Measurements from ENCODE around the gene PEX1.
"Not testable (repeated sequence)": the region's sequence is repeated elsewhere in the genome, so short reads cannot be mapped to it uniquely, and the experiment has no call there.

PEX1 gene

GRCh38 chr7:92528188-92528957 lies at the start of gene PEX1, which contains the start of gene RBM48:
TSS of gene PEX1 (minus strand) at chr7:92528520. CDS start at chr7:92528435, 85 bp downstream.
TSS of gene RBM48 (plus strand) at chr7:92528795. CDS start at chr7:92528814, 19 bp downstream.
- Histone ChIP-seq H3K9me3 (no peaks in the 10 kb centered on the region), H3K4me3 (peak within 1 kb of the TSS; percentile 68), H3K27me3 (ENCODE audit: low read depth) (no peaks in the 10 kb centered on the region), H3K4me1 (peaks cover 16% of the 10 kb centered on the region), H3K36me3 (replicated peaks) (peaks cover 24% of the 10 kb centered on the region)
- in situ Hi-C loops (cut with MboI; ENCODE audit: low sequenced_read_pairs): no loop called here
- DNase-seq (ENCODE audit: low spot score in 2 of 2): peak; percentile 96 to 98

DNA sequence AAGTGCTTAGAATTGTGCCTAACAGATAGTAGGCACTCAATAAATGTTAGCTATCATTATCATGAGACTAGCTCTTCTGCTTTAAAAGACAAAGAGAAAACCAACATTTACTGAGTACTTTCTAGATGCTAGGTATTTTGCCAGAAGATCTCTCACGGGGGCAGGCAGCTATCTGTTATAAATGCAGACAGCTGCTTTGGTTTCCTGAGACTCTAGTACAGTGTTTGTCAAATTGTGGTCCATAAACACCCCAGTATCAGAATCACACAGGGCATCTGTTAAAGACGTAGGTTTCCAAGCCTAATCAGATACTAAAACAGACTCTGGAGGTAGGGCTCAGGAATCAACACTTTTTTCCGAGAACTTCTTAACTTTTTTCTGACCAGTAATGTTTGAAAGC lies 48.0 kb upstream of the PEX1 start:
- in situ Hi-C loops (cut with MboI; ENCODE audit: low sequenced_read_pairs): no loop called here
- peaks cover 61% of the 10 kb centered on the region for H3K36me3 ChIP-seq (replicated peaks)
- DNase-seq (ENCODE audit: low spot score in 2 of 2): no peak

DNA sequence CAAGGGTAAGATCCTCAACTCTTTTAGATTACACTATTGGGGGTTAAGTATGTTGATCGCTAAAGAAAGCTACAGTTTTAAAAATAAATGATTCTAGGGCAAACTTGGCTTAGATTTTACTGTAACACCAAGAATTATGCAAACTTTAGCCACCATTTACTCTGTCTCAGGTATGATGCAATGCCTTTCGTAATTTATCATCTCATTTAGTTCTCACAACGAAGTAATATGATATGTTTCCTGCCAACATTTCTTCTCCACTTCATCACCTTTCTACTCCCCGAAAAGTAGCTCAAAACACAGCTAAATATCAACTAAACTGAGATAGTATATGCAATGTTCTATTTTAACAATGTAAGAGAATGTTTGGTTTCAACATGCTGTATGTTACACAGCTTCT lies 40.8 kb upstream of the PEX1 start:
- H3K36me3 ChIP-seq (replicated peaks): peaks cover 55% of the 10 kb centered on the region
- no peaks in the 10 kb centered on the region for H3K4me1 ChIP-seq
- H3K27me3 ChIP-seq (ENCODE audit: low read depth): no peaks in the 10 kb centered on the region
- DNase-seq (ENCODE audit: low spot score in 2 of 2): no peak
- in situ Hi-C loops (cut with MboI; ENCODE audit: low sequenced_read_pairs): no loop called here
- H3K4me3 ChIP-seq: no peak overlapping the region
- no peaks in the 10 kb centered on the region for H3K9me3 ChIP-seq

More for the DNA sequence above, 48.0 kb upstream of the PEX1 start:
- no peak overlapping the region for H3K4me3 ChIP-seq
- H3K27me3 ChIP-seq (ENCODE audit: low read depth): no peaks in the 10 kb centered on the region
- H3K9me3 ChIP-seq: no peaks in the 10 kb centered on the region
- H3K4me1 ChIP-seq: no peaks in the 10 kb centered on the region; the same call in 1 of the 2 replicates

DNA sequence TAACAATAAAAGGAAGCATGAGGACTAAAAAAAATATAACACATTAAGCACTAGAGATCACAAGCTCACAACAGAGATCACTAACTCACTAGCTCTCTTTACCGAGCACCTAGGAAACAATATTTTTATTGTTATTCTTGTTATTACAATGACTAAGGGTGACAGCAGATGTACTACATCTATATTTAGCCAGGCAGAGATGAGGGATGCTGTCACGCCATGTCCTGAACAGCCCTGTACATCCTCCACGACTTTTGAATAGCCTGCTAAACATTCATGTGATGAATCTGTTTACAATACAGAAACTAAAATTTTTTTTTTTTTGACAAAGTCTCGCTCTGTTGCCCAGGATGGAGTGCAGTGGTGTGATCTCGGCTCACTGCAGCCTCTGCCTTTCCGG lies 39.1 kb upstream of the PEX1 start:
- H3K36me3 ChIP-seq (replicated peaks): peaks cover 64% of the 10 kb centered on the region
- H3K9me3 ChIP-seq: no peaks in the 10 kb centered on the region
- H3K27me3 ChIP-seq (ENCODE audit: low read depth): no peaks in the 10 kb centered on the region
- H3K4me1 ChIP-seq: no peaks in the 10 kb centered on the region
- in situ Hi-C loops (cut with MboI; ENCODE audit: low sequenced_read_pairs): no loop called here
- no peak for DNase-seq (ENCODE audit: low spot score in 2 of 2)
- H3K4me3 ChIP-seq: no peak overlapping the region

DNA sequence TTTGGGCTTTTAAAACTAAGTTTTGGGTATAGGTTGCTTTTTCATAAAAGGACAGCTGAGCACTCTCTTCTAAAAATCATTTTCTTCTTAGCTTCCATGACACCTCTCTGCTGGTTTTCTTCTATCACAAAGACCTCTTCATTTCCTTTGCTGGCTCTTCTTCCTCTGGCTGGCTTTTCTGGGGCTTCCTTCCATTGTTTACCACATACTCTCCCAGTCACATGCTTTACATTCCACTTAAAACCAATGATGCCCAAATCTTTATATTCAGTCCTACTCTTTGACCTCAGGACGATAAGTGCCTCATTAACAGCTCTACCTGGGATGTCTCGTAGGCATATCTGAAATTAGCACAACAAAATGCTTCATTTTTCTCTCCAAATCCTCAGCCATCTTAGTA lies 35.0 kb upstream of the PEX1 start:
- in situ Hi-C loops (cut with MboI; ENCODE audit: low sequenced_read_pairs): no loop called here
- Histone ChIP-seq H3K4me1 (no peaks in the 10 kb centered on the region), H3K36me3 (replicated peaks) (peaks cover 58% of the 10 kb centered on the region), H3K27me3 (ENCODE audit: low read depth) (no peaks in the 10 kb centered on the region), H3K9me3 (no peaks in the 10 kb centered on the region), H3K4me3 (no peak overlapping the region)
- no peak for DNase-seq (ENCODE audit: low spot score in 2 of 2)

DNA sequence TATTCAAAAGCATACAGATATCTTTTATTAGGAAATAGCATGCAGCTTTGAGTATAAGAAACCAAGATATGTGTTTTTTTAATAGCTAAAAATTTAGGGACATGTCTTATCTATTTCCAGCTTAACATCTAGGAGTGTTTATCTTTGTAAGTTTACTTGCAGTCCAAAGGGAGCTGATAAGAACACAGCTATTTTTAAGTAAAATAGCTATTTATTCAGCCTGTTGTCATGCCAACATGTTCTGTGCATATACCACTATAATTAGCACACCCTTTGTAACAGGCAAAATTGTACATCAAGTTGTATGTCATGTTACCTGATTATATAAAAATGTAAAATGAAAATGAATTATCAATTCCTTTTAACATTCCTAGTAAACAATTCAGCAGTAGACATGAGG lies 32.3 kb upstream of the PEX1 start:
- peaks cover 40% of the 10 kb centered on the region for H3K36me3 ChIP-seq (replicated peaks)

GRCh38 chr7:92557808-92558362 lies 29.6 kb upstream of the PEX1 start:
- Histone ChIP-seq H3K4me1 (no peaks in the 10 kb centered on the region), H3K9me3 (no peaks in the 10 kb centered on the region), H3K36me3 (replicated peaks) (peaks cover 20% of the 10 kb centered on the region), H3K4me3 (no peak overlapping the region), H3K27me3 (ENCODE audit: low read depth) (no peaks in the 10 kb centered on the region)
- in situ Hi-C loops (cut with MboI; ENCODE audit: low sequenced_read_pairs): no loop called here
- no peak for DNase-seq (ENCODE audit: low spot score in 2 of 2)

More for the DNA sequence above, 32.3 kb upstream of the PEX1 start:
- no peak for DNase-seq (ENCODE audit: low spot score in 2 of 2)
- no peaks in the 10 kb centered on the region for H3K27me3 ChIP-seq (ENCODE audit: low read depth)
- H3K9me3 ChIP-seq: no peaks in the 10 kb centered on the region
- in situ Hi-C loops (cut with MboI; ENCODE audit: low sequenced_read_pairs): no loop called here
- no peak overlapping the region for H3K4me3 ChIP-seq
- H3K4me1 ChIP-seq: no peaks in the 10 kb centered on the region

GRCh38 chr7:92557249-92557648 lies 28.9 kb upstream of the PEX1 start:
- H3K4me1 ChIP-seq: no peaks in the 10 kb centered on the region
- H3K9me3 ChIP-seq: no peaks in the 10 kb centered on the region
- in situ Hi-C loops (cut with MboI; ENCODE audit: low sequenced_read_pairs): no loop called here
- peaks cover 15% of the 10 kb centered on the region for H3K36me3 ChIP-seq (replicated peaks)
- DNase-seq (ENCODE audit: low spot score in 2 of 2): no peak
- no peaks in the 10 kb centered on the region for H3K27me3 ChIP-seq (ENCODE audit: low read depth)
- H3K4me3 ChIP-seq: no peak overlapping the region

- no peak for DNase-seq (ENCODE audit: low spot score in 2 of 2)
- in situ Hi-C loops (cut with MboI; ENCODE audit: low sequenced_read_pairs): no loop called here
- no peaks in the 10 kb centered on the region for H3K4me1 ChIP-seq
- H3K27me3 ChIP-seq (ENCODE audit: low read depth): no peaks in the 10 kb centered on the region
- H3K4me3 ChIP-seq: no peak overlapping the region
- no peaks in the 10 kb centered on the region for H3K9me3 ChIP-seq
- H3K36me3 ChIP-seq (replicated peaks): no peaks in the 10 kb centered on the region
Measured at GRCh38 chr7:92550194-92550593, 21.9 kb upstream of the PEX1 start.

DNA sequence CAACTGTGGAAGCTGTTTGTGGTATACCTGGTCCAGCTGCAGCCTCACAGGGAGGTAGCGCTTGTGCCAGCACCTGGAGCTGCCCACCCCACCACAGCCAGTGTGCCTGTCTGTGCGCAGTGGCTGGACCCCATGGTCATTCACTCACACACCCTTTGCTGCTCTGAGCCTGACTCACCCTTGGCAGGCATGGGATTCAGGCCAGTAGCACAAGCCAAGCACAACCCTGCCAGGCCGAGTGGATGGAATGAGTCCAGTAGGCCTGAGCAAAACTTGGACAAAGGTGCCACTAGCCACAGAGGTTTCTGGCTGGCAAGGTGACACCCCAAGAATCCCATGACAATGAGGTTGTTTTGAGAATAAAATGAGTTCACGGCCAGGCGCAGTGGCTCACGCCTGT lies 19.3 kb upstream of the PEX1 start:
- H3K4me1 ChIP-seq: no peaks in the 10 kb centered on the region
- DNase-seq (ENCODE audit: low spot score in 2 of 2): no peak
- H3K36me3 ChIP-seq (replicated peaks): no peaks in the 10 kb centered on the region
- no peaks in the 10 kb centered on the region for H3K27me3 ChIP-seq (ENCODE audit: low read depth)
- in situ Hi-C loops (cut with MboI; ENCODE audit: low sequenced_read_pairs): no loop called here
- no peaks in the 10 kb centered on the region; the same call in 1 of the 2 replicates for H3K9me3 ChIP-seq
- no peak overlapping the region for H3K4me3 ChIP-seq

- Histone ChIP-seq H3K36me3 (replicated peaks) (no peaks in the 10 kb centered on the region), H3K27me3 (ENCODE audit: low read depth) (no peaks in the 10 kb centered on the region), H3K9me3 (no peaks in the 10 kb centered on the region; the same call in 1 of the 2 replicates), H3K4me1 (no peaks in the 10 kb centered on the region), H3K4me3 (no peak overlapping the region)
- no peak for DNase-seq (ENCODE audit: low spot score in 2 of 2)
- in situ Hi-C loops (cut with MboI; ENCODE audit: low sequenced_read_pairs): no loop called here
Measured at GRCh38 chr7:92546856-92547497, 18.7 kb upstream of the PEX1 start.

- H3K9me3 ChIP-seq; H3K4me3 ChIP-seq; H3K36me3 ChIP-seq (replicated peaks); in situ Hi-C loops (cut with MboI; ENCODE audit: low sequenced_read_pairs); H3K27me3 ChIP-seq (ENCODE audit: low read depth); H3K4me1 ChIP-seq; DNase-seq (ENCODE audit: low spot score in 2 of 2): not testable (repeated sequence)
Measured at GRCh38 chr7:92545116-92545515, 16.8 kb upstream of the PEX1 start.

GRCh38 chr7:92543542-92543941 lies 15.2 kb upstream of the PEX1 start:
- H3K27me3 ChIP-seq (ENCODE audit: low read depth); DNase-seq (ENCODE audit: low spot score in 2 of 2); H3K4me1 ChIP-seq; H3K9me3 ChIP-seq; in situ Hi-C loops (cut with MboI; ENCODE audit: low sequenced_read_pairs); H3K36me3 ChIP-seq (replicated peaks); H3K4me3 ChIP-seq: not testable (repeated sequence)

DNA sequence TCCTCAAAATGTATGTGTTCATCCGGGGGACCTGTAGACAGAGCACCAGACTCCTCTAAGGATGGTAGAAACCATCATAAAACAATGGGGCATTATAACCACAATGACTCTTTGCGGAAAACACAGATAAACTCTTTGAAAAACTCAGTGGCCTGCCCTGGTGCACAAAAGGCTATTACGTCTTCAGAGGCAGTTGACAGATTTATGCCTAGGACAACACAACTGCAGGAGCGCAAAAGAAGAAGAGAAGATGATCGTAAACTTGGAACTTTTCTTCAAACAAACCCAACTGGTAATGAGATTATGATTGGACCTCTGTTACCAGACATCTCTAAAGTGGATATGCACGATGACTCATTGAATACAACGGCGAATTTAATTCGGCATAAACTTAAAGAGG lies 6.3 kb upstream of the PEX1 start:
- Histone ChIP-seq H3K4me3 (no peak overlapping the region), H3K36me3 (replicated peaks) (peaks cover 66% of the 10 kb centered on the region), H3K4me1 (peaks cover 11% of the 10 kb centered on the region), H3K27me3 (ENCODE audit: low read depth) (no peaks in the 10 kb centered on the region), H3K9me3 (no peaks in the 10 kb centered on the region)
- peak; percentile 49 to 64 for DNase-seq (ENCODE audit: low spot score in 2 of 2)
- in situ Hi-C loops (cut with MboI; ENCODE audit: low sequenced_read_pairs): no loop called here
